VCaP (cell line): ENCODE measurements around the gene RAB3GAP2.
"Not testable (repeated sequence)": the region's sequence is repeated elsewhere in the genome, so short reads cannot be mapped to it uniquely, and the experiment has no call there.

Source experiments
- H3K27ac ChIP-seq: fragments of 450-650 bp; 2 replicates; pipeline ENCODE4 v1.5.1; 2017
- TF ChIP-seq, protein P1 (sequence below): fragments of 450-650 bp; conservative IDR thresholded peaks from 2 replicates; pipeline ENCODE4 v1.5.1; 2017; ENCODE audit warnings: mild to moderate bottlenecking, moderate library complexity

RAB3GAP2 gene

DNA sequence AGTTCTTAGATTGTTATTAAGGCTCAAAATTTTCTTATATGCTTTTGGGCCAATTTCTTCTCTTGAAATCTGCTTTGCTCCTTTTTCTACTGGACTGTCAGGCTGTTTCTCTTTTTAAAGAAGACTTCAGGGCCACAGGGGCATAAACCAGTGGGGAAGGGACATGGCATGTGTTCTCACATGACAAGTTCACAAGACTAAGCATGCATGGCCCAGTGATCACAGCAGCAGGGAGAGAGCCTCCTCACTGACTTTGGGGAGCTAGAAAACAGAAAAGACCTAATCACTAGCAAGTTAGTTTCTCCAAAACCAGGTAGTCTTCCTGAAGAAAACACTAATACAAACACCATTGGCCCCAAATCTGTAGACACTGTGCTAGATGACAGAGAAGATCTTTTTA lies 64.8 kb downstream of the RAB3GAP2 start:
- no peak overlapping the region for H3K27ac ChIP-seq
- TF ChIP-seq, protein P1, sequence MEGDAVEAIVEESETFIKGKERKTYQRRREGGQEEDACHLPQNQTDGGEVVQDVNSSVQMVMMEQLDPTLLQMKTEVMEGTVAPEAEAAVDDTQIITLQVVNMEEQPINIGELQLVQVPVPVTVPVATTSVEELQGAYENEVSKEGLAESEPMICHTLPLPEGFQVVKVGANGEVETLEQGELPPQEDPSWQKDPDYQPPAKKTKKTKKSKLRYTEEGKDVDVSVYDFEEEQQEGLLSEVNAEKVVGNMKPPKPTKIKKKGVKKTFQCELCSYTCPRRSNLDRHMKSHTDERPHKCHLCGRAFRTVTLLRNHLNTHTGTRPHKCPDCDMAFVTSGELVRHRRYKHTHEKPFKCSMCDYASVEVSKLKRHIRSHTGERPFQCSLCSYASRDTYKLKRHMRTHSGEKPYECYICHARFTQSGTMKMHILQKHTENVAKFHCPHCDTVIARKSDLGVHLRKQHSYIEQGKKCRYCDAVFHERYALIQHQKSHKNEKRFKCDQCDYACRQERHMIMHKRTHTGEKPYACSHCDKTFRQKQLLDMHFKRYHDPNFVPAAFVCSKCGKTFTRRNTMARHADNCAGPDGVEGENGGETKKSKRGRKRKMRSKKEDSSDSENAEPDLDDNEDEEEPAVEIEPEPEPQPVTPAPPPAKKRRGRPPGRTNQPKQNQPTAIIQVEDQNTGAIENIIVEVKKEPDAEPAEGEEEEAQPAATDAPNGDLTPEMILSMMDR: no peak

DNA sequence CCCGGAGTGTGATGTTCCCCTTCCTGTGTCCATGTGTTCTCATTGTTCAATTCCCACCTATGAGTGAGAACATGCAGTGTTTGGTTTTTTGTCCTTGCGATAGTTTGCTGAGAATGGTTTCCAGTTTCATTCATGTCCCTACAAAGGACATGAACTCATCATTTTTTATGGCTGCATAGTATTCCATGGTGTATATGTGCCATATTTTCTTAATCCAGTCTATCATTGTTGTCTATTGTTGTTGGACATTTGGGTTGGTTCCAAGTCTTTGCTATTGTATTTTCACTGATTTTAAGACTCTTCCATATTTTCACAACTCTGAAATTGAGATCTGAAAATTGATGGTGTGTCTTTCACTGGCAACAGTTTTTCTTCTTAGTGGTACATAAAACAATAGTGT lies 67.5 kb downstream of the RAB3GAP2 start:
- not testable (repeated sequence) for H3K27ac ChIP-seq

DNA sequence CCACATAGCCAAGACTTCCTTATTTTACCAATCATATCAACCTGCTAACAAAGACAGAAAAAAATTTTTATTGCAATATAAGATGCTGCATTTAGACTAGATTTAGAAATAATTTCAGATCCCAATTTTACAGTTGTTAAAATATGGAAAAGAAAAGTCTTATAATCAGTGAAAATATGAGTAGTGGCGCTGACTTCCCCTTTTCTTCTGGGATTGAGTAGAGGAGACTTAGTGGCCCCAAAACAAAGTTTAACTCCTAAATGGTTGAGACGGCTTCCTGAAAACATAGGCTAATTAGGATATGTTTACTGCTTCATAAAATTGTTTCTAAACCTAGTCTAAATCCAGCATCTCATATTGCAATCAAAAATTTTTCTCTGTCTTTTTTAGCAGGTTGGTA lies 68.4 kb downstream of the RAB3GAP2 start:
- H3K27ac ChIP-seq: no peak overlapping the region
- TF ChIP-seq, protein P1: no peak

DNA sequence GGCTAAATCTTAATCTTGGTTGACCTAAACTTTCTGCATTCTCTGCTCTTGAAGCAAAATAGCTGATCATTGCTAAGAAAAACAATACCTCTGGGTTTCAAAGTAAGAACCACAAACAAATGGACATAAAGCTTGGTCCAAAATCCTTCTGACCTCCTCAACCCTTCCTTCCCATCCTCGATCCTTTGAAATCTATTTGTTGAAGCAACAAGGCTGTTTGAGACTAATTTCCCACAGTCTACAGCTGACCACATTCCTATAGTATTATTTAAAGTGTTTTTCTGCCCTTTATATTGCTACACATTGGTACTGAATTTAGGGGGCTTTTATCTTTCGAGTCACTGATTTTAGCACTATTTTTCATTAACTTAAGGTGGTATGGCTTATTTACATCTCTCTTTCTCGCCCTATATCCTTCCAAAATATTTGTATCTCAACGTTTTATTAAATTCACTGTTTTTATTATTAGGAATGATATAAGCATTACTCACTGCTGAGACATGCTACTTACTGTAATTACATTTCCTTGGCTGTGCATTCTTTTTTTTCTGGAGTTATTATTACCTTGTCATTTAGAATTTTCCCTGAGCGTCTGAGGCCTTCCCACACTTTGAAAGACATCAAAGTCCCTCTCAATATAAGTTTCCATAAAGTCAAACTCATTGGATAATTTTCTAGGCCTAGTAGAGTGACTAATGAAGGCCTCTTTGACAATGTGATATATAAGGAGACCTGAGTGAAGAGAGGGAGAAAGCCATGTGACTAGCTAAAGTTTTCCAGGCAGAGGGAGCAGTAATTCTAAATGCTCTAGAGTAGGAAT lies 73.9 kb downstream of the RAB3GAP2 start:
- TF ChIP-seq, protein P1: no peak
- H3K27ac ChIP-seq: no peak overlapping the region

DNA sequence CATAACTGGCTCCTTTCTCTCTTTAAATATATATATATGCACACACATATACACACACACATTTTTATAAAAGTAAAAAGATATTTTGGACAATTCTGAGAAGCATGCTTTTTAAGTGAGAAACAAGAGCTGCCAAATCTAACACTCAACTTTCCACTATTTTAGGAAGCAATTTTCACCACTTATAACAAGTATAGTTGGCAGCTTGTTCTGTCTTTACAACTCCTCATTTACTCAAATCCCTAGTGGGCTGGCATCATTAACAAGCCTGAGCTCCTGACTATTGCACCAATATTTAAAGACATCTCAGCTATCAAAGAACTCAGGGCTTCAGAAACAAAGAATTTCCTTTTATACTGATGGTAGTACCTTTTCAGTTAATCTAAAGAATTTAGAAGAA lies 76.6 kb downstream of the RAB3GAP2 start:
- TF ChIP-seq, protein P1: no peak
- no peak overlapping the region for H3K27ac ChIP-seq

DNA sequence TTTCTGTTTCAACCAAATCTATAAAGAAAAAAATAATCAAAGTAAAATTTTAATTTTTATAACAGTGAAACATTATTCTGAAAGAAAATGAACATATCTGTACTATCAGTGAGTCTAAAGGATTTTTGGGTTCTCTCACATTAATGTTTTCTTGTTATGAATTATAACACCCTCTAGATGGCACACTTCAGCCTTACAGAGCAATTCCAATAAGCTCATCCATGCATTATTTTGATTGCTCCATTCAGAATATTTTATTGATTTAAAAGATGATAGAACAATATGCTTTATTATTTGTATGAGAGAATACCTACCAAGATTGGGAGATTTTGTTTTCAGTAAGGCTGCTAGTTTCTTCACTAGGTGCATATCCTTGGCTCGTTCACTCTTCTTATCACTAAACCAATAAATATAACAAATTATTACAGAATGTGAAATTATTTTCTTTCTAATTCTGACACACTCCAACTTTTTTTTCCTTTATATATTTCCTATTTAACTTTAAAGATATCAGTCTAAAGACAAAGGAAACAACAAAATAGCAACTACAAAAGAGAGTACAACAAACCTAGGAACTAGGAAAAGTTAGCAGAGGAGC lies 82.4 kb downstream of the RAB3GAP2 start:
- TF ChIP-seq, protein P1: peak; percentile 82

DNA sequence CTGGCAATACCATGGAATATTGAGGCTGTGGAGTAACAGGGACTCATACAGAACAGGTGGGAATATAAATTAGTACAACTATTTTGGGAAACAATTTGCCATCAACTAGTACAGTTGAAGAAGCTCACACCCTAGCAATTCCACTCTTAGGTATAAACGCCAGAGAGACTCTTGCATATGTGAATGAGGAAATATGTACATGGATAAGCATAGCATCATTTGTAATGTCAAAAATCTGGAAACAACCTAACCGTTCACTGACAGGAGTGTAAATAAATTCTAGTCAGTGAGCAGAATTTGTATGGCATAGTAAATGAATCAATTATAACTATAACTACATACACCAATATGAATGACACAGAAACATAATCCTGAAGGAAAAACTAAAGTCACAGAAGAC lies 83.7 kb downstream of the RAB3GAP2 start:
- no peak overlapping the region for H3K27ac ChIP-seq
- TF ChIP-seq, protein P1: no peak

More for the DNA sequence above, 82.4 kb downstream of the RAB3GAP2 start:
- H3K27ac ChIP-seq: no peak overlapping the region

DNA sequence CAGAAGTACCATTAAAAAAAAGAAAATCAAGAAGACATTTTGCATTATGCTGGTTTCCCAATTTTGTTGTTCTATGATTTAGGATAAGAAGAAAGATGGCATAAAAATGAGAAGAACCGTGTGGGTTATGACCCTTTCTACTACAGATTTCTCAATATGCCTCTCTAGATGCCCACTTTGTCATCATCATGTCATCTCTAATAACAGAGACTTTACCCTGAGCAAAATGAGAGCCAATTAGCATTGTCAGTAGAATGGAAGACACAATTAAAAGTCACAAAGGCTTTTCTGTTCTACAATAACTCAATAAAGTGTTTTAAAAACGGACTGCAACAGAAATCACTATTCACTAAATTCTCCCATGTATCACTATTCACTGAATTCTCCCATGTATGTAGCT lies 85.5 kb downstream of the RAB3GAP2 start:
- H3K27ac ChIP-seq: no peak overlapping the region
- TF ChIP-seq, protein P1: no peak
